ENCODE measurements around the gene HLF.
A peak's percentile ranks its signal among the peaks of the same experiment; 100 is the strongest.

Gene HLF

GRCh38 chr17:55330344-55330933 is 65.7 kb downstream of the HLF start:
- no peak overlapping the region for H2AFZ ChIP-seq (ENCODE audit: low read depth, low read length)
- H3K4me3 ChIP-seq (ENCODE audit: insufficient read depth in 1 of 2, low read depth in 1 of 2, low read length in 2 of 2): no peak overlapping the region
- H3K14ac ChIP-seq (ENCODE audit: low read length in 2 of 2): no peak overlapping the region
- WGBS: 80% methylated on average over 8 of the region's 8 CpGs
- no peaks in the 10 kb centered on the region for H3K9me3 ChIP-seq (ENCODE audit: control insufficient read depth, low read length)
- H3K23ac ChIP-seq (ENCODE audit: low read length in 2 of 2): no peak overlapping the region
- H3K4me2 ChIP-seq (ENCODE audit: low read length, poor library complexity, severe bottlenecking): no peak overlapping the region
- no peak overlapping the region for H2BK15ac ChIP-seq (ENCODE audit: low read depth, poor library complexity, severe bottlenecking)
- H3K18ac ChIP-seq (ENCODE audit: low read depth in 1 of 2, low read length in 2 of 2): no peak overlapping the region
- H3K27me3 ChIP-seq (ENCODE audit: control insufficient read depth in 1 of 2, insufficient read depth in 1 of 2, low read length in 2 of 2): peaks cover 0 to 12% of the 10 kb centered on the region in 2 experiments
- H4K8ac ChIP-seq (ENCODE audit: low read length): no peak overlapping the region
- no peaks in the 10 kb centered on the region for H3K79me1 ChIP-seq (replicated peaks; ENCODE audit: low read length, poor library complexity, severe bottlenecking)
- no peak overlapping the region for H3K9ac ChIP-seq (ENCODE audit: low read length)
- H4K91ac ChIP-seq (ENCODE audit: low read length): no peak overlapping the region
- DNase-seq: no peak
- no peak overlapping the region for H2AK5ac ChIP-seq (ENCODE audit: low read length, severe bottlenecking)
- no peak overlapping the region for H2BK12ac ChIP-seq (ENCODE audit: low read length in 2 of 2)
- no peak overlapping the region for H3K4ac ChIP-seq (ENCODE audit: low read depth in 1 of 2, low read length in 2 of 2)
- no peak overlapping the region for H2BK5ac ChIP-seq (ENCODE audit: low read depth, low read length, poor library complexity, severe bottlenecking)
- no peak overlapping the region for H2BK120ac ChIP-seq (ENCODE audit: low read depth, low read length)
- no peaks in the 10 kb centered on the region for H3K4me1 ChIP-seq (ENCODE audit: control insufficient read depth, insufficient read depth, low read depth, low read length)
- H3K27ac ChIP-seq (ENCODE audit: low read length, poor library complexity, severe bottlenecking): no peak overlapping the region
- no peaks in the 10 kb centered on the region for H3K36me3 ChIP-seq (ENCODE audit: control insufficient read depth in 1 of 2, insufficient read depth in 2 of 2, low read depth in 1 of 2, low read length in 2 of 2)

- H3K79me1 ChIP-seq (replicated peaks; ENCODE audit: low read length, poor library complexity, severe bottlenecking): no peaks in the 10 kb centered on the region
- no peak overlapping the region for H2BK5ac ChIP-seq (ENCODE audit: low read depth, low read length, poor library complexity, severe bottlenecking)
- no peak overlapping the region for H2BK120ac ChIP-seq (ENCODE audit: low read depth, low read length)
- H3K14ac ChIP-seq (ENCODE audit: low read length in 2 of 2): no peak overlapping the region
- H4K8ac ChIP-seq (ENCODE audit: low read length): no peak overlapping the region
- H4K91ac ChIP-seq (ENCODE audit: low read length): no peak overlapping the region
- no peak overlapping the region for H3K9ac ChIP-seq (ENCODE audit: low read length)
- no peak overlapping the region for H2AK5ac ChIP-seq (ENCODE audit: low read length, severe bottlenecking)
- WGBS: 81% methylated on average over 15 of the region's 15 CpGs
- H2AFZ ChIP-seq (ENCODE audit: low read depth, low read length): no peak overlapping the region
- no peak overlapping the region for H2BK12ac ChIP-seq (ENCODE audit: low read length in 2 of 2)
- no peaks in the 10 kb centered on the region for H3K9me3 ChIP-seq (ENCODE audit: control insufficient read depth, low read length)
- H3K27me3 ChIP-seq (ENCODE audit: control insufficient read depth in 1 of 2, insufficient read depth in 1 of 2, low read length in 2 of 2): peaks cover 0 to 18% of the 10 kb centered on the region in 2 experiments
- H3K4me3 ChIP-seq (ENCODE audit: insufficient read depth in 1 of 2, low read depth in 1 of 2, low read length in 2 of 2): no peak overlapping the region
- H3K27ac ChIP-seq (ENCODE audit: low read length, poor library complexity, severe bottlenecking): no peak overlapping the region
- no peak overlapping the region for H2BK15ac ChIP-seq (ENCODE audit: low read depth, poor library complexity, severe bottlenecking)
- no peak overlapping the region for H3K23ac ChIP-seq (ENCODE audit: low read length in 2 of 2)
- H3K18ac ChIP-seq (ENCODE audit: low read depth in 1 of 2, low read length in 2 of 2): no peak overlapping the region
- no peak overlapping the region for H3K4ac ChIP-seq (ENCODE audit: low read depth in 1 of 2, low read length in 2 of 2)
- H3K36me3 ChIP-seq (ENCODE audit: control insufficient read depth in 1 of 2, insufficient read depth in 2 of 2, low read depth in 1 of 2, low read length in 2 of 2): no peaks in the 10 kb centered on the region
- H3K4me2 ChIP-seq (ENCODE audit: low read length, poor library complexity, severe bottlenecking): no peak overlapping the region
- no peaks in the 10 kb centered on the region for H3K4me1 ChIP-seq (ENCODE audit: control insufficient read depth, insufficient read depth, low read depth, low read length)
- no peak for DNase-seq
These were observed 67.7 kb downstream of the HLF start for GRCh38 chr17:55332296-55333041.

GRCh38 chr17:55334285-55334684 is 69.5 kb downstream of the HLF start:
- Histone ChIP-seq H3K9me3 (ENCODE audit: control insufficient read depth, low read length) (no peaks in the 10 kb centered on the region), H4K8ac (ENCODE audit: low read length) (no peak overlapping the region), H2AK5ac (ENCODE audit: low read length, severe bottlenecking) (no peak overlapping the region), H3K4me2 (ENCODE audit: low read length, poor library complexity, severe bottlenecking) (no peak overlapping the region), H3K4me1 (ENCODE audit: control insufficient read depth, insufficient read depth, low read depth, low read length) (no peaks in the 10 kb centered on the region), H3K79me1 (replicated peaks; ENCODE audit: low read length, poor library complexity, severe bottlenecking) (no peaks in the 10 kb centered on the region), H3K23ac (ENCODE audit: low read length in 2 of 2) (no peak overlapping the region), H3K4me3 (ENCODE audit: insufficient read depth in 1 of 2, low read depth in 1 of 2, low read length in 2 of 2) (no peak overlapping the region), H2BK12ac (ENCODE audit: low read length in 2 of 2) (no peak overlapping the region), H3K18ac (ENCODE audit: low read depth in 1 of 2, low read length in 2 of 2) (no peak overlapping the region), H3K4ac (ENCODE audit: low read depth in 1 of 2, low read length in 2 of 2) (no peak overlapping the region), H2AFZ (ENCODE audit: low read depth, low read length) (no peak overlapping the region), H4K91ac (ENCODE audit: low read length) (no peak overlapping the region), H3K9ac (ENCODE audit: low read length) (no peak overlapping the region), H3K14ac (ENCODE audit: low read length in 2 of 2) (peak overlapping the region in 1 of 2 experiments; percentile 5), H2BK5ac (ENCODE audit: low read depth, low read length, poor library complexity, severe bottlenecking) (no peak overlapping the region), H3K27ac (ENCODE audit: low read length, poor library complexity, severe bottlenecking) (no peak overlapping the region), H3K27me3 (ENCODE audit: control insufficient read depth in 1 of 2, insufficient read depth in 1 of 2, low read length in 2 of 2) (peaks cover 9 to 21% of the 10 kb centered on the region in 2 experiments), H3K36me3 (ENCODE audit: control insufficient read depth in 1 of 2, insufficient read depth in 2 of 2, low read depth in 1 of 2, low read length in 2 of 2) (no peaks in the 10 kb centered on the region), H2BK15ac (ENCODE audit: low read depth, poor library complexity, severe bottlenecking) (no peak overlapping the region), H2BK120ac (ENCODE audit: low read depth, low read length) (no peak overlapping the region)
- 66% methylated on average over 4 of the region's 4 CpGs for WGBS
- no peak for DNase-seq

- Histone ChIP-seq H4K91ac (ENCODE audit: low read length) (no peak overlapping the region), H2AFZ (ENCODE audit: low read depth, low read length) (no peak overlapping the region), H2BK5ac (ENCODE audit: low read depth, low read length, poor library complexity, severe bottlenecking) (no peak overlapping the region), H3K9ac (ENCODE audit: low read length) (no peak overlapping the region), H3K18ac (ENCODE audit: low read depth in 1 of 2, low read length in 2 of 2) (no peak overlapping the region), H3K9me3 (ENCODE audit: control insufficient read depth, low read length) (no peaks in the 10 kb centered on the region), H3K14ac (ENCODE audit: low read length in 2 of 2) (peak overlapping the region in 1 of 2 experiments; percentile 5), H3K4ac (ENCODE audit: low read depth in 1 of 2, low read length in 2 of 2) (no peak overlapping the region), H3K27ac (ENCODE audit: low read length, poor library complexity, severe bottlenecking) (no peak overlapping the region), H3K4me3 (ENCODE audit: insufficient read depth in 1 of 2, low read depth in 1 of 2, low read length in 2 of 2) (no peak overlapping the region), H3K4me2 (ENCODE audit: low read length, poor library complexity, severe bottlenecking) (no peak overlapping the region), H3K23ac (ENCODE audit: low read length in 2 of 2) (no peak overlapping the region), H3K36me3 (ENCODE audit: control insufficient read depth in 1 of 2, insufficient read depth in 2 of 2, low read depth in 1 of 2, low read length in 2 of 2) (no peaks in the 10 kb centered on the region), H2BK12ac (ENCODE audit: low read length in 2 of 2) (no peak overlapping the region), H3K79me1 (replicated peaks; ENCODE audit: low read length, poor library complexity, severe bottlenecking) (no peaks in the 10 kb centered on the region), H2BK15ac (ENCODE audit: low read depth, poor library complexity, severe bottlenecking) (no peak overlapping the region), H4K8ac (ENCODE audit: low read length) (no peak overlapping the region), H2AK5ac (ENCODE audit: low read length, severe bottlenecking) (no peak overlapping the region), H3K27me3 (ENCODE audit: control insufficient read depth in 1 of 2, insufficient read depth in 1 of 2, low read length in 2 of 2) (peaks cover 14 to 26% of the 10 kb centered on the region in 2 experiments), H2BK120ac (ENCODE audit: low read depth, low read length) (no peak overlapping the region), H3K4me1 (ENCODE audit: control insufficient read depth, insufficient read depth, low read depth, low read length) (no peaks in the 10 kb centered on the region)
- DNase-seq: no peak
- WGBS: 34% methylated on average over 6 of the region's 6 CpGs
These were observed 70.3 kb downstream of the HLF start for GRCh38 chr17:55334881-55335540.

Measured in mesenchymal stem cell (in vitro differentiated cells and primary cell).